Thyroid gland (tissue), 4 donors: Measurements from ENCODE around the gene BLTP1. TPM values are rescaled to one million over a fixed set of nuclear protein-coding genes. Genes with fewer than 3 reads are reported as not detected.

Experiments
- DNase-seq, 2 donors: peaks; one replicate each; pipeline ENCODE4 v3.0.0-alpha.2; 2019
- H3K27ac ChIP-seq, 3 donors: fragments of 200-600 bp; sonication (generic); 1 replicate in 2 of 3; 2 replicates in 1 of 3; pipeline ENCODE4 v1.5.1; 2016 to 2019; ENCODE audit warnings: mild to moderate bottlenecking in 1 of 3, moderate library complexity in 1 of 3
- H3K27me3 ChIP-seq: fragments of 200-600 bp; sonication (generic); one replicate; pipeline ENCODE4 v1.5.1; 2019
- H3K36me3 ChIP-seq, 2 donors: fragments of 200-600 bp; sonication (generic); one replicate each; pipeline ENCODE4 v1.5.1; 2016 to 2019
- H3K4me1 ChIP-seq, 2 donors: fragments of 200-600 bp; sonication (generic); one replicate each; pipeline ENCODE4 v1.5.1; 2017 to 2019
- H3K4me3 ChIP-seq, 3 donors: fragments of 200-600 bp; sonication (generic); replicated peaks in 1 of 3; 1 replicate in 2 of 3; 2 replicates in 1 of 3; pipeline ENCODE4 v1.5.1; 2016; ENCODE audit warnings: mild to moderate bottlenecking in 1 of 3
- H3K9me3 ChIP-seq: fragments of 200-600 bp; sonication (generic); one replicate; pipeline ENCODE4 v1.5.1; 2017
- POLR2A ChIP-seq, 2 donors: fragments of 450-650 bp; IDR thresholded peaks; one replicate each; pipeline ENCODE4 v1.6.1; 2017; ENCODE audit warnings: antibody characterized with exemption in 2 of 2, mild to moderate bottlenecking in 2 of 2, moderate library complexity in 1 of 2
- WGBS, 2 donors: methylation state at CpG; one replicate each; pipeline ENCODE4 v1.1.5; 2017; 5-methylcytosine and 5-hydroxymethylcytosine counted together
- intact Hi-C: fragments of 100-400 bp; cut with DNase I; formaldehyde crosslinking; loops from one replicate; pipeline ENCODE4 v1.15.1; 2023
- total RNA-seq, 4 donors: library from RNA; depleted of rRNA; stranded (reverse); fragments of >200 nt; gene quantifications; one replicate each; pipeline ENCODE4 v1.2.3, GENCODE V29; 2016
- TF ChIP-seq, protein P1 (sequence below), 6 experiments: fragments of 200-600 bp in 3 of 6; fragments of 450-650 bp in 3 of 6; sonication (generic) in 3 of 6; IDR thresholded peaks; one replicate each; pipeline ENCODE4 v1.5.1; 2016 to 2019; ENCODE audit warnings: antibody characterized with exemption in 6 of 6, mild to moderate bottlenecking in 2 of 6, inconsistent platforms in 1 of 6, moderate library complexity in 1 of 6

Gene BLTP1
- total RNA-seq, 4 donors from 2014 or later: 158 to 268 (median 180) TPM

DNA sequence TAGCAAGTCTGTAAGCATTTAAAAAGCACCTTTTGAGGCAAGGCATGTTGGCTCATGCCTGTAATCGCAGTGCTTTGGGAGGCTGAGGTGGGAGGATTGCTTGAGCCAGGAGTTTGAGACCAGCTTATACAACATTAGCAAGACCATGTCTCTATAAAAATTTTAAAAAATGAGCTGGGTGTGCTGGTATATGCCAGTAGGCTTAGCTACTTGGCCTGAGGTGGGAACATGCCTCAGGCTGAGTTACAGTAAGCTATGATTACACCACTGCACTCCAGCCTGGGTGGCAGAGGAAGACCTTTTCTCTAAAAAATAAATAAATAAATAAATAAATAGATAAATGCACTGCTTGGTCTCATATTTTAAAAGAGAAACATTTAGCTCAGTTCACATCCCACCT is 26.8 kb downstream of the BLTP1 start:
- Histone ChIP-seq H3K36me3 (peaks cover 13 to 35% of the 10 kb centered on the region in 2 donors), H3K9me3 (no peaks in the 10 kb centered on the region), H3K4me3 (no peak overlapping the region), H3K27me3 (no peaks in the 10 kb centered on the region), H3K27ac (no peak overlapping the region), H3K4me1 (no peaks in the 10 kb centered on the region)
- 97 to 98% methylated on average over 1 of the region's 1 CpG for WGBS, 2 donors
- DNase-seq: no peak
- TF ChIP-seq, protein P1, sequence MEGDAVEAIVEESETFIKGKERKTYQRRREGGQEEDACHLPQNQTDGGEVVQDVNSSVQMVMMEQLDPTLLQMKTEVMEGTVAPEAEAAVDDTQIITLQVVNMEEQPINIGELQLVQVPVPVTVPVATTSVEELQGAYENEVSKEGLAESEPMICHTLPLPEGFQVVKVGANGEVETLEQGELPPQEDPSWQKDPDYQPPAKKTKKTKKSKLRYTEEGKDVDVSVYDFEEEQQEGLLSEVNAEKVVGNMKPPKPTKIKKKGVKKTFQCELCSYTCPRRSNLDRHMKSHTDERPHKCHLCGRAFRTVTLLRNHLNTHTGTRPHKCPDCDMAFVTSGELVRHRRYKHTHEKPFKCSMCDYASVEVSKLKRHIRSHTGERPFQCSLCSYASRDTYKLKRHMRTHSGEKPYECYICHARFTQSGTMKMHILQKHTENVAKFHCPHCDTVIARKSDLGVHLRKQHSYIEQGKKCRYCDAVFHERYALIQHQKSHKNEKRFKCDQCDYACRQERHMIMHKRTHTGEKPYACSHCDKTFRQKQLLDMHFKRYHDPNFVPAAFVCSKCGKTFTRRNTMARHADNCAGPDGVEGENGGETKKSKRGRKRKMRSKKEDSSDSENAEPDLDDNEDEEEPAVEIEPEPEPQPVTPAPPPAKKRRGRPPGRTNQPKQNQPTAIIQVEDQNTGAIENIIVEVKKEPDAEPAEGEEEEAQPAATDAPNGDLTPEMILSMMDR (IDR thresholded peaks at IDR 0.05): no peak
- no peak for TF ChIP-seq POLR2A (IDR thresholded peaks at IDR 0.05)
- intact Hi-C loops: no loop called here

DNA sequence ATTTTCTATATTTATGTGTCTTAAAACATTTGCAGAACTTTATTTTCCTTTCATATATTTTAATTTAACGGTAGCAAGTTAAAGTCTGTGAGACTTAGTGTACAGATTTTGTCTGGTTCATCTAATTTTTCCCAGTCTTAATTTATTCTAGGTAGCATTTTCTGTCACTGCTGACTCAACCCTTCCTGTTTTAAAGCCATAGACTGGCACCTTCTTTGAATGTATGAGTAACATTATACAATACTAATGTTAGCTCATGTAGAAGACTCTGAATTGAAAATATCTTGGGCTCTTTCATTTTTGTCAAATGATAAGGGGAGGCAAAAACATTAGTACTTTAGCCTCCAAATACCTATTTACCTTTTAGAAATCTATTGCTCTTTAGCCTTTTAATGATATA is 43.6 kb downstream of the BLTP1 start:
- Histone ChIP-seq H3K4me3 (no peak overlapping the region), H3K9me3 (no peaks in the 10 kb centered on the region), H3K4me1 (no peaks in the 10 kb centered on the region), H3K27me3 (no peaks in the 10 kb centered on the region), H3K27ac (no peak overlapping the region), H3K36me3 (peaks cover 2 to 9% of the 10 kb centered on the region in 2 donors)
- intact Hi-C loops: no loop called here
- DNase-seq: no peak
- TF ChIP-seq, protein P1 (IDR thresholded peaks at IDR 0.05): no peak
- no peak for TF ChIP-seq POLR2A (IDR thresholded peaks at IDR 0.05)
- 98% methylated on average over 1 of the region's 1 CpG for WGBS, 2 donors

Other genes with a start within 250 kb of the BLTP1 start
- 1 to 10 TPM in 1 of 4 donors, under 1 TPM in 3; 0.27 to 1.1 (median 0.55) TPM for gene TRPC3, start 200.3 kb upstream of the BLTP1 start, total RNA-seq
- gene ADAD1, start 226.7 kb downstream of the BLTP1 start, total RNA-seq: under 1 TPM in 2 of 4 donors, not detected in 2; 0.45 to 0.54 TPM